GM23338 (cell line): ENCODE results near the gene PKHD1. TPM values are rescaled to one million over a fixed set of nuclear protein-coding genes. Genes with fewer than 3 reads are reported as not detected.

Experiments
- ATAC-seq: fragments of 200-7000 bp; cut with Tn5 transposase; 3 replicates; pipeline ENCODE4 v1.9.1; 2020
- DNase-seq: peaks from one replicate; pipeline ENCODE4 v3.0.0-alpha.2; 2015; ENCODE audit warnings: low spot score
- H2AFZ ChIP-seq: fragments of 200-600 bp; sonication (generic); 2 replicates; pipeline ENCODE4 v1.8.0; 2016; ENCODE audit warnings: antibody characterized with exemption, mild to moderate bottlenecking, moderate library complexity
- H3F3A ChIP-seq: fragments of 200-600 bp; sonication (generic); replicated peaks from 2 replicates; pipeline ENCODE4 v1.8.0; 2017; ENCODE audit warnings: antibody characterized with exemption, mixed run types, low read depth
- H3K27ac ChIP-seq: fragments of 200-600 bp; sonication (generic); 2 replicates; pipeline ENCODE4 v1.6.1; 2016; ENCODE audit warnings: low read depth
- H3K27me3 ChIP-seq: fragments of 200-600 bp; sonication (generic); 2 replicates; pipeline ENCODE4 v1.8.0; 2016; ENCODE audit warnings: mild to moderate bottlenecking, mixed run types, moderate library complexity; ENCODE audit not compliant: insufficient read depth
- H3K36me3 ChIP-seq: fragments of 200-600 bp; sonication (generic); 2 replicates; pipeline ENCODE4 v1.8.0; 2016; ENCODE audit warnings: mild to moderate bottlenecking; ENCODE audit not compliant: insufficient read depth
- H3K4me1 ChIP-seq: fragments of 200-600 bp; sonication (generic); 2 replicates; pipeline ENCODE4 v1.8.0; 2016; ENCODE audit warnings: mild to moderate bottlenecking, moderate library complexity; ENCODE audit not compliant: insufficient read depth
- H3K4me2 ChIP-seq: fragments of 200-600 bp; sonication (generic); 2 replicates; pipeline ENCODE4 v1.7.1; 2017; ENCODE audit warnings: mixed run types
- H3K4me3 ChIP-seq: fragments of 200-600 bp; sonication (generic); 2 replicates; pipeline ENCODE4 v1.6.1; 2016; ENCODE audit warnings: mixed run types
- H3K79me2 ChIP-seq: fragments of 200-600 bp; sonication (generic); replicated peaks from 2 replicates; pipeline ENCODE4 v1.8.0; 2017; ENCODE audit warnings: mild to moderate bottlenecking; ENCODE audit not compliant: insufficient read depth
- H3K9me2 ChIP-seq: fragments of 200-600 bp; sonication (generic); 2 replicates; pipeline ENCODE4 v1.8.0; 2017; ENCODE audit not compliant: insufficient read depth
- H4K20me1 ChIP-seq: fragments of 200-600 bp; sonication (generic); replicated peaks from 2 replicates; pipeline ENCODE4 v1.8.0; 2017; ENCODE audit warnings: mild to moderate bottlenecking; ENCODE audit not compliant: insufficient read depth
- H3K27ac Mint-ChIP-seq: 2 replicates; pipeline ENCODE4 v1.8.0; 2020; ENCODE audit warnings: inconsistent platforms, mild to moderate bottlenecking, moderate library complexity, mixed read lengths
- H3K27me3 Mint-ChIP-seq: 3 replicates; pipeline ENCODE4 v1.8.0; 2022; ENCODE audit warnings: low read depth, mild to moderate bottlenecking, moderate library complexity, mixed read lengths, inconsistent platforms; ENCODE audit not compliant: insufficient read depth, poor library complexity
- H3K36me3 Mint-ChIP-seq: 3 replicates; pipeline ENCODE4 v1.8.0; 2021; ENCODE audit warnings: low read depth, mild to moderate bottlenecking, inconsistent platforms, moderate library complexity, mixed read lengths
- H3K4me1 Mint-ChIP-seq: 3 replicates; pipeline ENCODE4 v1.8.0; 2020; ENCODE audit warnings: mild to moderate bottlenecking, inconsistent platforms, mixed read lengths
- H3K4me3 Mint-ChIP-seq: 3 replicates; pipeline ENCODE4 v1.8.0; 2021; ENCODE audit warnings: moderate library complexity, mild to moderate bottlenecking, inconsistent platforms, mixed read lengths
- H3K9me3 Mint-ChIP-seq: 3 replicates; pipeline ENCODE4 v1.8.0; 2020; ENCODE audit warnings: moderate library complexity, mild to moderate bottlenecking, inconsistent platforms, mixed read lengths
- CREB1 ChIP-seq: fragments of 250-450 bp; sonication (Bioruptor Pico); IDR thresholded peaks from 2 replicates; pipeline ENCODE4 v1.5.0; 2020; ENCODE audit warnings: low read depth, mild to moderate bottlenecking, moderate library complexity
- ETS1 ChIP-seq: IDR thresholded peaks from 2 replicates; pipeline ENCODE4 v1.6.1; 2016; ENCODE audit warnings: antibody characterized with exemption
- EZH2phosphoT487 ChIP-seq: fragments of 200-600 bp; sonication (generic); IDR thresholded peaks from one replicate; pipeline ENCODE4 v1.8.1; 2018; ENCODE audit warnings: antibody characterized with exemption; ENCODE audit not compliant: unreplicated experiment
- JUNB ChIP-seq: IDR thresholded peaks from one replicate; pipeline ENCODE4 v1.6.1; 2016; ENCODE audit warnings: antibody characterized with exemption; ENCODE audit not compliant: unreplicated experiment
- NANOG ChIP-seq: IDR thresholded peaks from 2 replicates; pipeline ENCODE4 v1.6.1; 2016; ENCODE audit warnings: antibody characterized with exemption, borderline replicate concordance
- POLR2AphosphoS5 ChIP-seq: IDR thresholded peaks from 2 replicates; pipeline ENCODE4 v1.6.1; 2016; ENCODE audit warnings: antibody characterized with exemption, low read depth
- REST ChIP-seq: IDR thresholded peaks from one replicate; pipeline ENCODE4 v1.6.1; 2018; ENCODE audit warnings: antibody characterized with exemption; ENCODE audit not compliant: unreplicated experiment
- STAT1 ChIP-seq: IDR thresholded peaks from one replicate; pipeline ENCODE4 v1.6.1; 2016; ENCODE audit warnings: antibody characterized with exemption; ENCODE audit not compliant: unreplicated experiment
- ZNF114 ChIP-seq: fragments of 250-450 bp; sonication (Bioruptor Pico); IDR thresholded peaks from 2 replicates; pipeline ENCODE4 v1.5.0; 2020; ENCODE audit warnings: mild to moderate bottlenecking, moderate library complexity
- ZNF331 ChIP-seq: fragments of 250-450 bp; sonication (Bioruptor Pico); IDR thresholded peaks from 2 replicates; pipeline ENCODE4 v1.5.0; 2020; ENCODE audit warnings: low read depth, mild to moderate bottlenecking, moderate library complexity
- polyA plus RNA-seq: library from polyadenylated mRNA; unstranded; fragments of >200 nt; fragmentation: Nextera tagmentation; extraction: Ambion mirVana; gene quantifications from 2 replicates; pipeline ENCODE4 v1.2.1, GENCODE V29; 2016
- total RNA-seq: library from RNA; depleted of rRNA; stranded (reverse); fragments of >200 nt; shearing (Covaris generic); gene quantifications from 2 replicates; pipeline ENCODE4 v1.2.3, GENCODE V29; 2014
- TF ChIP-seq, protein P1 (sequence below), 2 experiments: fragments of 200-600 bp in 1 of 2; sonication (generic) in 1 of 2; conservative IDR thresholded peaks; 2 replicates each; pipeline versions ENCODE4 v1.5.1 to v1.6.1; 2016 to 2017; ENCODE audit warnings: antibody characterized with exemption in 2 of 2, low read depth in 2 of 2, mild to moderate bottlenecking in 2 of 2, moderate library complexity in 1 of 2

PKHD1 gene
- total and polyA plus RNA-seq, 2 experiments from 2014 or later = 0.03 to 0.07 TPM

DNA sequence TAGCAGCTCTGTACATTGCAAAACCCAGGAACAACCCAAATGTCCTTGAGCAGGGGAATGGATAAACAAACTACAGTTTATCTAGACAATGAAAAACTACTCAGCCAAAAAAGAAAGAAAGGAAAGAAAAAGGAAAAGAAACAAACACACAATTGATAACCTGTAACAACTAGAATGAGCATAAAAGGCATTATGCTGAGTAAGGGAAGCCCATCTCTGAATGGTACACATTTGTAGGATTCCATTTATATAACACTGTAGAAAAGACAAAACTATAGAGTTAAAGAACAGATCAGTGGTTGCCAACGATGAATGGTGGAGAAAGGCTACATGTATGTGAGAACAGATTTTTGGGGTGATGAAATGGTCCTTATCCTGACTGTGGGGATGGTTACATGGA is 454.0 kb downstream of the PKHD1 start:
- Mint-ChIP-seq H3K4me1 (peaks cover 6% of the 10 kb centered on the region), H3K9me3 (peaks cover 8% of the 10 kb centered on the region; the same call in 1 of the 3 replicates), H3K27ac (no peak overlapping the region), H3K36me3 (no peaks in the 10 kb centered on the region), H3K27me3 (no peaks in the 10 kb centered on the region), H3K4me3 (no peak overlapping the region)
- H4K20me1 ChIP-seq = no peaks in the 10 kb centered on the region
- ATAC-seq (no peak), DNase-seq (no peak)
- no peaks in the 10 kb centered on the region for H3K9me2 ChIP-seq
- H3K4me3 ChIP-seq = no peak overlapping the region
- no peak for TF ChIP-seq ZNF331 (CRISPR knock-in tag)
- TF ChIP-seq POLR2AphosphoS5 = no peak
- TF ChIP-seq NANOG = no peak
- TF ChIP-seq ETS1 = no peak
- no peak overlapping the region for H3K4me2 ChIP-seq
- H3K27me3 ChIP-seq = no peaks in the 10 kb centered on the region
- no peaks in the 10 kb centered on the region for H3F3A ChIP-seq
- no peaks in the 10 kb centered on the region for H3K79me2 ChIP-seq
- no peak overlapping the region for H2AFZ ChIP-seq
- peaks cover 5% of the 10 kb centered on the region; the same call in 1 of the 2 replicates for H3K4me1 ChIP-seq
- no peak overlapping the region for H3K27ac ChIP-seq
- no peaks in the 10 kb centered on the region for H3K36me3 ChIP-seq

- H3K4me3 ChIP-seq = no peak overlapping the region
- H3K27me3 ChIP-seq = no peaks in the 10 kb centered on the region
- H2AFZ ChIP-seq = no peak overlapping the region
- no peak overlapping the region for H3K27ac ChIP-seq
- H3K79me2 ChIP-seq = no peaks in the 10 kb centered on the region
- no peak for ATAC-seq
- peaks cover 6% of the 10 kb centered on the region for H3K4me1 Mint-ChIP-seq
- H3K36me3 Mint-ChIP-seq = no peaks in the 10 kb centered on the region
- peaks cover 5% of the 10 kb centered on the region; the same call in 1 of the 2 replicates for H3K4me1 ChIP-seq
- no peak for DNase-seq
- no peaks in the 10 kb centered on the region for H3K9me2 ChIP-seq
- H3F3A ChIP-seq = no peaks in the 10 kb centered on the region
- no peaks in the 10 kb centered on the region for H3K36me3 ChIP-seq
- no peak overlapping the region for H3K4me2 ChIP-seq
- H3K9me3 Mint-ChIP-seq = peaks cover 8% of the 10 kb centered on the region; the same call in 1 of the 3 replicates
- H4K20me1 ChIP-seq = no peaks in the 10 kb centered on the region
- H3K4me3 Mint-ChIP-seq = no peak overlapping the region
- H3K27me3 Mint-ChIP-seq = no peaks in the 10 kb centered on the region
- H3K27ac Mint-ChIP-seq = no peak overlapping the region
- TF ChIP-seq STAT1 = no peak
- TF ChIP-seq, protein P1, sequence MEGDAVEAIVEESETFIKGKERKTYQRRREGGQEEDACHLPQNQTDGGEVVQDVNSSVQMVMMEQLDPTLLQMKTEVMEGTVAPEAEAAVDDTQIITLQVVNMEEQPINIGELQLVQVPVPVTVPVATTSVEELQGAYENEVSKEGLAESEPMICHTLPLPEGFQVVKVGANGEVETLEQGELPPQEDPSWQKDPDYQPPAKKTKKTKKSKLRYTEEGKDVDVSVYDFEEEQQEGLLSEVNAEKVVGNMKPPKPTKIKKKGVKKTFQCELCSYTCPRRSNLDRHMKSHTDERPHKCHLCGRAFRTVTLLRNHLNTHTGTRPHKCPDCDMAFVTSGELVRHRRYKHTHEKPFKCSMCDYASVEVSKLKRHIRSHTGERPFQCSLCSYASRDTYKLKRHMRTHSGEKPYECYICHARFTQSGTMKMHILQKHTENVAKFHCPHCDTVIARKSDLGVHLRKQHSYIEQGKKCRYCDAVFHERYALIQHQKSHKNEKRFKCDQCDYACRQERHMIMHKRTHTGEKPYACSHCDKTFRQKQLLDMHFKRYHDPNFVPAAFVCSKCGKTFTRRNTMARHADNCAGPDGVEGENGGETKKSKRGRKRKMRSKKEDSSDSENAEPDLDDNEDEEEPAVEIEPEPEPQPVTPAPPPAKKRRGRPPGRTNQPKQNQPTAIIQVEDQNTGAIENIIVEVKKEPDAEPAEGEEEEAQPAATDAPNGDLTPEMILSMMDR (conservative IDR thresholded peaks at IDR 0.05; ENCODE audit: low read depth in 2 of 2) = no peak
- no peak for TF ChIP-seq JUNB
- TF ChIP-seq ETS1 = no peak
- no peak for TF ChIP-seq ZNF331 (CRISPR knock-in tag)
- TF ChIP-seq REST = no peak
- no peak for TF ChIP-seq EZH2phosphoT487
- TF ChIP-seq NANOG = no peak
- TF ChIP-seq CREB1 = no peak
- no peak for TF ChIP-seq ZNF114
Measured at GRCh38 chr6:51630011-51630410, 457.4 kb downstream of the PKHD1 start.
